KBM-7 (cell line): ENCODE results near the gene TMEM8B.
A peak's percentile ranks its signal among the peaks of the same experiment; 100 is the strongest.

Source experiments
- DNase-seq: peaks from one replicate; pipeline ENCODE4 v3.0.0-alpha.2; 2015
- in situ Hi-C: fragments of 300-500 bp; cut with MboI; formaldehyde crosslinking; loops from 2 replicates; pipeline ENCODE4 v1.14.3; 2020; ENCODE audit warnings: low sequenced_read_pairs, low pct_unique_long_range_greater_than_20kb, mixed read lengths

Gene TMEM8B

DNA sequence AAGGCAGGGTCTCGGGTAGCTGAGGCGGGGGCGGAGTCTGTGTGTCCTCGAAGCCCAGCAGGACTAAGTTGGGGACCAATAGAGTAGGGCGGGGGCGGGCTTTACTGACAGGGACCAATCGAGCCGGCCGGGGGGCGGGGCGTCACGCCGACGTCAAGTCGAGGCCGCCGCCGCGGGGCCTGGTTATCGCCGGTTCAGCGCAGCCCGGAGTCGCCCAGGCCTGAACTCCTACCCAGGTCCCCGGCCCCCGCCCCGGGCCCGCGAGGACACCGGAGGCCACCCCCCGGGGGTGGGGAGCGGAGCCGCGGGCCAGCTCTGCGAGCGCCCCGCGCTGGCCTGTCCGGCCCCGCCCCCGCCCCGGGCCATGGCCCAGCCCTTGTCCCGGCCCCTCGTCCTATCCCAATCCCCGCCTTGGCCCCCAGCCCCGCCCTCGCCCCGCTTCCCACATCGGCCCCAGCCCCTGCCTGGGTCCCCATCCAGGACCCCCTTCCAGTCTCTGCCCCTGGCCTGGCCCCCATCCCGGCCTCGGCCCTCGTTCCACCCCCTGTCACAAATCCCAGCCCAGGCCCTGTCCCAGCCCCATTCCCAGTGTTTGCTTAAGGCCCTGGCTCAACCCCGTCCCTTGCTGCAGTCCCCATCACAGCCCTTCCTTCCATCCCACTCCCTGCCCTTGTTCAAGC is at the start of gene TMEM8B:
Gene TMEM8B, plus strand, starts transcription at position 145 of the 680 bp plus-strand sequence. Its CDS starts 220 bp downstream, at position 365.
- in situ Hi-C loops, result no loop called here
- DNase-seq, result peak; percentile 80

GRCh38 chr9:35781066-35781465 is 48.0 kb upstream of the TMEM8B start:
- DNase-seq, result no peak
- in situ Hi-C loops, result no loop called here

DNA sequence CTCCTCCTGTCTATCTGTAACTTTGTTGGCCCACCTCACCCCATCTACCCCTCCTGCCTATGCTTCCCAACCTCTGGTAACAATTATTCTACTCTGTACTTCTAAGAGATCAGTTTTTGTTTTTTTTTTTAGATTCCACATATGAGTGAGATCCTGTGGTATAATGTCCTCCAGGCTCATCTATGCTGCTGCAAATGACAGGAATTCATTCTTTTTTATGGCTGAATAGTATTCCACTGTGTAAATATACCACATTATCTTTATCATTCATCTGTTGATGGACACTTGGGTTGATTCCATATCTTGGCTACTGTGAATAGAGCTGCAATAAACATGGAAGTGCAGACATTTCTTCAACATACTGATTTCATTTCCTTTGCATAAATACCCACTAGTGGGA is 45.6 kb upstream of the TMEM8B start:
- in situ Hi-C loops, result no loop called here

DNA sequence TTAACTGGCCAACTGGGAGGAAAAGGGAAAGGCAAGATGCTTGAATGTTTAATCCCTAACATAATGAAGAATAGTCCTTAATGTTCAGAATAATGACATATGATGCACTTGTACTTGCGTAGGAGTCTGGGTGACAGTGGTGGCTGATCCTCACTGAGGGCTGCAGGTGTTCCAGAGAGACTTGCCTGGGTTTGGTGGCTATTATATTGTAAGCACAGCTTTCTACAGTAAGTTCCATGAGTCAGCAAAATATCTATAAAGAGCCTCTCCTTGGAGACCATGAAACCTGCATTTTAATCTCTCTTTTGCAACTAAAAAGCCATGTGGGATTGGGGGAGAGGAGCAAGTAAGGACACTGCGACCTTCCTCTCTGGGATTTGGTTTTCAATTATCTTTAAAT is 39.5 kb upstream of the TMEM8B start:
- DNase-seq, result no peak
- in situ Hi-C loops, result no loop called here

More for the DNA sequence above, 45.6 kb upstream of the TMEM8B start:
- no peak for DNase-seq

GRCh38 chr9:35790025-35790384 is 39.0 kb upstream of the TMEM8B start:
- in situ Hi-C loops, result no loop called here

GRCh38 chr9:35790385-35791296 is 38.4 kb upstream of the TMEM8B start:
- DNase-seq, result peak; percentile 75
- in situ Hi-C loops, result no loop called here

More at GRCh38 chr9:35790025-35790384, 39.0 kb upstream of the TMEM8B start:
- no peak for DNase-seq

DNA sequence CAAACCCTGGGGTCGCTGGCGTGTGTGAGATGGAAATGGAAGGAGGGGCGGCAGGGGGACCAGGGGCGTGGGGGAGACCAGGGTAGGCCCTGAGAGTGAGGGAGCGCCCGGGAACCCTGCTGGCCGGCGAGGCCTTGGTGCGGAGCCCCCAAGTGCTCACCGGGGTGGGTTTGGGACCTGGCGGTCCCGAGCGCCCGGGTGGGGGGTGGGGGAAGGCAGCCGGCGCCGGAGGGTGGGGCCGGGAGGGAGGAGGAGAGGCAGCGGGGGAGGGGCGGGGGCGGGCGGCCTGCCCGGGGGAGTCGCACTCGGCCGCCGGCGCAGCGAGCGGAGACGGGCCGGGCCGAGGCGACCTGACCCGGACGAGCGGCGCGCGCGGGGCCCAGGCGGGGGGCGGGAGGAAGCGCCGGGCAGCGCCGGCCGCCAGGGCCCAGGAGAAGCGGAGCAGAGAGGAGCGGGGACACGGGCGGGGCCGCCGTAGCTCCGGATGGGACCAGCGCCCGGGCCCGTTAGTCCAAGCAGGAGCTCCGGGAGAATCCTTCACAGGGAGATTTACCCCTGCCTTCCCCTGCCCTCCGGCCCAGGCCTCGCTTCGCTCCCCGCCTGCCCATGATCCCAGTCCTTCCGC is 37.6 kb upstream of the TMEM8B start, which contains the start of gene NPR2:
Gene NPR2, plus strand, starts transcription at position 295 of the 625 bp plus-strand sequence. CDS start 818 bp downstream, outside the sequence.
- DNase-seq, result no peak
- in situ Hi-C loops, result no loop called here

DNA sequence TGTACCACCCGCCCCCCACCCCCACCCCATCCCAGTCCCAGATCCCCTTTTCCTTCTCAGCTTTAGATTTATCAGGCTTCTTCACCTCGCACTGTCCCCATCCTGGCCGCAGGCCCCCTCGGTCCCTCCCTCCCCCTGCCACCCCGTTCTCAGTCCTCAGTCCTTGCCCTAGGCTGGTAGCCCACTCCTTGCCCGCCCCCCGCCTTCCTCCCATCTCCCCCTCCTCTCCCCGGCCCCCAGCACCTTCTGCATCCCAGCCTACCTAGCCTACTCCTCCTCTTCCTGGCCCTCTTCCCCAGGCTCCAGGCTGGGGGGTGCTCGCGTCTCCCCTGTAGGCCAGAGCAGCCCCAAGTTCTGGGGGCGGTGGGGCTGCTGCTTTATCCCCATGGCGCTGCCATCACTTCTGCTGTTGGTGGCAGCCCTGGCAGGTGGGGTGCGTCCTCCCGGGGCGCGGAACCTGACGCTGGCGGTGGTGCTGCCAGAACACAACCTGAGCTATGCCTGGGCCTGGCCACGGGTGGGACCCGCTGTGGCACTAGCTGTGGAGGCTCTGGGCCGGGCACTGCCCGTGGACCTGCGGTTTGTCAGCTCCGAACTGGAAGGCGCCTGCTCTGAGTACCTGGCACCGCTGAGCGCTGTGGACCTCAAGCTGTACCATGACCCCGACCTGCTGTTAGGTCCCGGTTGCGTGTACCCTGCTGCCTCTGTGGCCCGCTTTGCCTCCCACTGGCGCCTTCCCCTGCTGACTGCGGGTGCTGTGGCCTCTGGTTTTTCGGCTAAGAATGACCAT is 36.8 kb upstream of the TMEM8B start:
- no peak for DNase-seq
- in situ Hi-C loops, result no loop called here

- no peak for DNase-seq
- in situ Hi-C loops, result no loop called here
Observed at GRCh38 chr9:35792826-35793225, 36.2 kb upstream of the TMEM8B start.

- in situ Hi-C loops, result no loop called here
- no peak for DNase-seq
Observed at GRCh38 chr9:35793461-35793860, 35.6 kb upstream of the TMEM8B start.

- in situ Hi-C loops, result no loop called here
- no peak for DNase-seq
Observed at GRCh38 chr9:35795695-35796094, 33.3 kb upstream of the TMEM8B start.

- in situ Hi-C loops, result no loop called here
- DNase-seq, result no peak
Observed at GRCh38 chr9:35797311-35798109, 31.5 kb upstream of the TMEM8B start.

GRCh38 chr9:35798658-35799374 is 30.2 kb upstream of the TMEM8B start:
- DNase-seq, result no peak
- in situ Hi-C loops, result no loop called here

- in situ Hi-C loops, result no loop called here
- DNase-seq, result no peak
Observed at GRCh38 chr9:35800530-35800929, 28.5 kb upstream of the TMEM8B start.

DNA sequence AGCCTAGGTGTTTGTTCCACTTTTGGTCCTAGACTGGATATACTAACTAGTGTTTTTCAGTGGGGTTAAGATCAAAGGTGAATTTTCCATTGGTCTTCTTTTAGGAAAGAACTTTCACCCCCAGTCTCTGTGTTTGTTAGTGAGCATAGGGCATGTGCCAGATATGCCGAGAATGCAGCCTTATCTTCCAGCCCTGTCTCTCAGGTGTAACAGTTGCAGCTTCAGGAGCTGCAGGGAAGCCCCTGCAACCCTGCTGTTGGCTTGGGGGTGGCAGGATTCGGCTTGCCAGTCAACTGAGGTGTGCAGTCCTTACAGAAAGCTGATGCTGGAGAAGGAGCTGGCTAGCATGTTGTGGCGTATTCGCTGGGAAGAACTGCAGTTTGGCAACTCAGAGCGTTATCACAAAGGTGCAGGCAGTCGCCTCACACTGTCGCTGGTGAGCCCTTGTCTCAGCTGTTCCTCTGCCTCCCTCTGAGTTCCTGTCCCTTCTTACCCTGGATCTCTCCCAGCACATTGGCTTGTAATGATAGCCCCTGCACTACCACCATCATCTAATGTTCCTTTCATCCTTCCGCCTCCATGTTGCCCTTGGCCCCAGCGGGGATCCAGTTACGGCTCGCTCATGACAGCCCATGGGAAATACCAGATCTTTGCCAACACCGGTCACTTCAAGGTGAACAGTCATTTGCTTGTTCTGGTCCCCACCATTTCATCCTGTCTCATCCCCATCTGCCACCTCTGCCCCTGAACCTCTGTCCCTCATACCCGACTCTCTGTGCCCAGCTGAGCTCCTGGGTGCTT is 27.5 kb upstream of the TMEM8B start:
- in situ Hi-C loops, result no loop called here
- DNase-seq, result no peak

- in situ Hi-C loops, result no loop called here
- no peak for DNase-seq
Observed at GRCh38 chr9:35806101-35806500, 22.9 kb upstream of the TMEM8B start.

- in situ Hi-C loops, result no loop called here
- DNase-seq, result no peak
Observed at GRCh38 chr9:35808433-35808832, 20.6 kb upstream of the TMEM8B start.
